HUES6 (cell line): ENCODE measurements around the gene RTN4R.

Source experiments
- H3K27ac ChIP-seq: 2 replicates; pipeline ENCODE4 v1.7.0; 2013; ENCODE audit warnings: low read depth, mild to moderate bottlenecking, low read length, inconsistent platforms
- H3K27me3 ChIP-seq: 2 replicates; pipeline ENCODE4 v1.6.1; 2013; ENCODE audit warnings: low read length; ENCODE audit not compliant: control insufficient read depth, insufficient read depth
- H3K36me3 ChIP-seq: 2 replicates; pipeline ENCODE4 v1.6.1; 2013; ENCODE audit warnings: low read length; ENCODE audit not compliant: control insufficient read depth, insufficient read depth
- H3K4me1 ChIP-seq: 2 replicates; pipeline ENCODE4 v1.6.1; 2013; ENCODE audit warnings: low read length; ENCODE audit not compliant: control insufficient read depth, insufficient read depth
- H3K4me3 ChIP-seq: 2 replicates; pipeline ENCODE4 v1.5.1; 2013; ENCODE audit warnings: low read depth, low read length
- H3K9ac ChIP-seq: one replicate; pipeline ENCODE4 v1.6.1; 2013; ENCODE audit warnings: mild to moderate bottlenecking, low read length
- H3K9me3 ChIP-seq: 2 replicates; pipeline ENCODE4 v1.6.1; 2013; ENCODE audit warnings: low read depth, low read length; ENCODE audit not compliant: control insufficient read depth, insufficient read depth

The RTN4R gene

GRCh38 chr22:20211997-20212753 is 55.9 kb downstream of the RTN4R start:
- no peak overlapping the region for H3K4me3 ChIP-seq
- H3K36me3 ChIP-seq, result no peaks in the 10 kb centered on the region
- H3K27me3 ChIP-seq, result no peaks in the 10 kb centered on the region; the same call in 1 of the 2 replicates
- H3K9ac ChIP-seq, result no peak overlapping the region
- H3K4me1 ChIP-seq, result peaks cover 7% of the 10 kb centered on the region; the same call in 1 of the 2 replicates
- no peak overlapping the region for H3K27ac ChIP-seq
- H3K9me3 ChIP-seq, result no peaks in the 10 kb centered on the region

- Histone ChIP-seq H3K4me3 (no peak overlapping the region), H3K27me3 (no peaks in the 10 kb centered on the region; the same call in 1 of the 2 replicates), H3K36me3 (no peaks in the 10 kb centered on the region), H3K9me3 (no peaks in the 10 kb centered on the region), H3K4me1 (peaks cover 11% of the 10 kb centered on the region), H3K27ac (no peak overlapping the region), H3K9ac (no peak overlapping the region)
These were observed 56.6 kb downstream of the RTN4R start for GRCh38 chr22:20211409-20211996.

GRCh38 chr22:20210473-20211059 is 57.6 kb downstream of the RTN4R start:
- Histone ChIP-seq H3K27me3 (no peaks in the 10 kb centered on the region; the same call in 1 of the 2 replicates), H3K4me3 (no peak overlapping the region), H3K4me1 (peaks cover 20% of the 10 kb centered on the region), H3K36me3 (no peaks in the 10 kb centered on the region), H3K27ac (no peak overlapping the region), H3K9ac (no peak overlapping the region), H3K9me3 (no peaks in the 10 kb centered on the region)

- Histone ChIP-seq H3K27me3 (peaks cover 3% of the 10 kb centered on the region; the same call in 1 of the 2 replicates), H3K4me1 (peaks cover 27% of the 10 kb centered on the region), H3K9ac (no peak overlapping the region), H3K36me3 (no peaks in the 10 kb centered on the region), H3K4me3 (no peak overlapping the region), H3K9me3 (no peaks in the 10 kb centered on the region), H3K27ac (no peak overlapping the region)
These were observed 58.3 kb downstream of the RTN4R start for GRCh38 chr22:20209761-20210250.

GRCh38 chr22:20208713-20209310 is 59.3 kb downstream of the RTN4R start:
- H3K4me3 ChIP-seq, result no peak overlapping the region
- H3K27me3 ChIP-seq, result peaks cover 3% of the 10 kb centered on the region; the same call in 1 of the 2 replicates
- H3K9ac ChIP-seq, result no peak overlapping the region

GRCh38 chr22:20207277-20208025 is 60.7 kb downstream of the RTN4R start:
- H3K27me3 ChIP-seq, result peaks cover 10% of the 10 kb centered on the region; the same call in 1 of the 2 replicates
- H3K9me3 ChIP-seq, result no peaks in the 10 kb centered on the region
- no peak overlapping the region for H3K4me3 ChIP-seq
- no peak overlapping the region for H3K27ac ChIP-seq
- H3K9ac ChIP-seq, result no peak overlapping the region
- no peaks in the 10 kb centered on the region for H3K36me3 ChIP-seq
- peaks cover 45% of the 10 kb centered on the region for H3K4me1 ChIP-seq

More at GRCh38 chr22:20208713-20209310, 59.3 kb downstream of the RTN4R start:
- no peak overlapping the region for H3K27ac ChIP-seq
- H3K9me3 ChIP-seq, result no peaks in the 10 kb centered on the region
- H3K4me1 ChIP-seq, result peaks cover 36% of the 10 kb centered on the region
- H3K36me3 ChIP-seq, result no peaks in the 10 kb centered on the region

GRCh38 chr22:20206709-20207215 is 61.4 kb downstream of the RTN4R start:
- Histone ChIP-seq H3K9me3 (no peaks in the 10 kb centered on the region), H3K9ac (no peak overlapping the region), H3K36me3 (no peaks in the 10 kb centered on the region), H3K4me1 (peaks cover 45% of the 10 kb centered on the region), H3K27ac (no peak overlapping the region), H3K27me3 (peaks cover 17% of the 10 kb centered on the region; the same call in 1 of the 2 replicates), H3K4me3 (no peak overlapping the region)

- H3K27ac ChIP-seq, result no peak overlapping the region; the same call in 1 of the 2 replicates
- peaks cover 39% of the 10 kb centered on the region for H3K4me1 ChIP-seq
- H3K36me3 ChIP-seq, result no peaks in the 10 kb centered on the region
- H3K4me3 ChIP-seq, result peak overlapping the region; percentile 38; the same call in 1 of the 2 replicates
- no peaks in the 10 kb centered on the region for H3K9me3 ChIP-seq
- peaks cover 20% of the 10 kb centered on the region; the same call in 1 of the 2 replicates for H3K27me3 ChIP-seq
- H3K9ac ChIP-seq, result no peak overlapping the region
These were observed 62.0 kb downstream of the RTN4R start for GRCh38 chr22:20205964-20206708.

GRCh38 chr22:20205464-20205963 is 62.6 kb downstream of the RTN4R start:
- no peak overlapping the region for H3K9ac ChIP-seq
- peaks cover 24% of the 10 kb centered on the region; the same call in 1 of the 2 replicates for H3K27me3 ChIP-seq
- peaks cover 39% of the 10 kb centered on the region for H3K4me1 ChIP-seq
- H3K9me3 ChIP-seq, result no peaks in the 10 kb centered on the region
- H3K27ac ChIP-seq, result no peak overlapping the region
- H3K4me3 ChIP-seq, result no peak overlapping the region
- no peaks in the 10 kb centered on the region for H3K36me3 ChIP-seq
